Gastroesophageal sphincter (tissue), 3 donors: ENCODE measurements around the gene KIF2C.
"Not testable (repeated sequence)": the region's sequence is repeated elsewhere in the genome, so short reads cannot be mapped to it uniquely, and the experiment has no call there.

Experiments used
- EP300 ChIP-seq: sonication (generic); formaldehyde crosslinking; IDR thresholded peaks from one replicate; pipeline ENCODE4 v1.6.1; 2017; ENCODE audit warnings: antibody characterized with exemption, mild to moderate bottlenecking
- POLR2A ChIP-seq, 2 donors: fragments of 450-650 bp; IDR thresholded peaks; one replicate each; pipeline ENCODE4 v1.6.1; 2017; ENCODE audit warnings: antibody characterized with exemption in 2 of 2, mild to moderate bottlenecking in 2 of 2, moderate library complexity in 1 of 2
- POLR2AphosphoS5 ChIP-seq: sonication (generic); formaldehyde crosslinking; IDR thresholded peaks from one replicate; pipeline ENCODE4 v1.6.1; 2017; ENCODE audit warnings: antibody characterized with exemption
- TF ChIP-seq, protein P1 (sequence below), 4 experiments: fragments of 200-600 bp in 2 of 4; fragments of 450-650 bp in 2 of 4; sonication (generic) in 1 of 4; IDR thresholded peaks; one replicate each; pipeline ENCODE4 v1.5.1; 2017 to 2019; ENCODE audit warnings: antibody characterized with exemption in 4 of 4, mild to moderate bottlenecking in 2 of 4, moderate library complexity in 2 of 4

DNA sequence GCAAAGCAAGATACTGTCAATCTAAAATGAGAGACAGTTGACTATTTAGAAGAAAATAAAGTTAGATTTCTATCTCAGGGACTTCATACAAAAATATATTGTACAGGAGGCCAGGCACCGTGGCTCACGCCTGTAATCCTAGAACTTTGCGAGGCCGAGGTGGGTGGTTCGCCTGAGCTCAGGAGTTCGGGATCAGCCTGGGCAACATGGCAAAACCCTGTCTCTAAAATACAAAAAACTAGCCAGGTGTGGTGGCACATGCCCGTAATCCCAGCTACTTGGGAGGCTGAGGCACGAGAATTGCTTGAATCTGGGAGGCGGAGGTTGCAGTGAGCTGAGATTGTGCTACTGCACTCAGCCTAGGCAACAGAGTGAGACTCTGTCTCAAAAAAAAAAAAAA is 76.3 kb downstream of the KIF2C start:
- TF ChIP-seq, protein P1, sequence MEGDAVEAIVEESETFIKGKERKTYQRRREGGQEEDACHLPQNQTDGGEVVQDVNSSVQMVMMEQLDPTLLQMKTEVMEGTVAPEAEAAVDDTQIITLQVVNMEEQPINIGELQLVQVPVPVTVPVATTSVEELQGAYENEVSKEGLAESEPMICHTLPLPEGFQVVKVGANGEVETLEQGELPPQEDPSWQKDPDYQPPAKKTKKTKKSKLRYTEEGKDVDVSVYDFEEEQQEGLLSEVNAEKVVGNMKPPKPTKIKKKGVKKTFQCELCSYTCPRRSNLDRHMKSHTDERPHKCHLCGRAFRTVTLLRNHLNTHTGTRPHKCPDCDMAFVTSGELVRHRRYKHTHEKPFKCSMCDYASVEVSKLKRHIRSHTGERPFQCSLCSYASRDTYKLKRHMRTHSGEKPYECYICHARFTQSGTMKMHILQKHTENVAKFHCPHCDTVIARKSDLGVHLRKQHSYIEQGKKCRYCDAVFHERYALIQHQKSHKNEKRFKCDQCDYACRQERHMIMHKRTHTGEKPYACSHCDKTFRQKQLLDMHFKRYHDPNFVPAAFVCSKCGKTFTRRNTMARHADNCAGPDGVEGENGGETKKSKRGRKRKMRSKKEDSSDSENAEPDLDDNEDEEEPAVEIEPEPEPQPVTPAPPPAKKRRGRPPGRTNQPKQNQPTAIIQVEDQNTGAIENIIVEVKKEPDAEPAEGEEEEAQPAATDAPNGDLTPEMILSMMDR (IDR thresholded peaks at IDR 0.05) = not testable (repeated sequence)
- not testable (repeated sequence) for TF ChIP-seq POLR2AphosphoS5; POLR2A (IDR thresholded peaks at IDR 0.05); EP300
